AG10803 (cell line): ENCODE results near the gene SASH1.
A peak's percentile ranks its signal among the peaks of the same experiment; 100 is the strongest.

ENCODE experiments used
- DNase-seq: peaks from one replicate; pipeline ENCODE4 v3.0.0; 2010; ENCODE audit warnings: low read depth
- H3K4me3 ChIP-seq: 2 replicates; pipeline ENCODE4 v1.5.1; 2011; ENCODE audit warnings: mild to moderate bottlenecking, low read length, control low read depth
- TF ChIP-seq, protein P1 (sequence below): conservative IDR thresholded peaks from 2 replicates; pipeline ENCODE4 v1.5.1; 2011; ENCODE audit warnings: mild to moderate bottlenecking, low read length, control low read depth, inconsistent platforms

The SASH1 gene

DNA sequence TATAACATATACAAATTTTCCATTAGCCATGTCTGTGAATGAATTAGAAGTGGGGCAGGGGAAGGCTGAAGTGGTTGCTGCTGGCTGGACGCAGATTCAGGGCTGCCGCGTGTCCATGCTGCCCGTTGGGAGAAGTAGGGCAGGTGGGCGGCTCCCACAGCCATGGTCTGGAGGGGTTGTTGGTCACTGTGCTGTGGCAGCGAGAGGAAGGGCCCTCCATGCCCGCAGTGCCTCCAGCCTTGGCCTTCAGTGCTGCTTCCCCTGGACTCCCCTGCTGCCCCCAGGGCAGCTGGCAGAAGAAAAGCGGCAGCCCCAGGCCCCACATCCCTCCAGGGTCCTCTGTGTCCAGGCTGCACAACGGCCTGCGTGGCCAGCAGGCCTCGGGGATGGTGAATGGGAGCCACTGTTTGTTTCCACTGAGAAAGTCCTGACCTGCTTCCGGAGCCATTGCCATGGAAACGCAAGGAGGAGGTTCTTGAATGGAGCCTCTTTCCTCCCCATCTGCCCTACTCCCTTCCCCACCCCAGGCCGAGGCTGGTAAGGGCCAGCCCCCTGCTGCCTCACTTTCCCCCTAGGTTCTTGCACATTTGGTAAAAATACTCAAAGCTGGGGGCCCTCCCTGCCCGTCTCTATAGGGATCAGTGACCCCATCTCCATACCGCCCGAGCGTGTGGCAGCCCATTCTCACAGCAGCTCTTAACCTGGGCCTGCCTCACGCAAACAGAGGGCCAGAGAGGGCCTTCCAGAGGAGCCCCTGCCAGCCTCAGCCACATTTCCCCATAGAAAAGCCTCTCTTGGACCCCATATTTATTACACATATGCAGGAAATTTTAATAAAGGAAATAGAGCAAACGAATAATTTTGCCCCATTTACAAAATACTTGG, 113.3 kb downstream of the SASH1 start:
- no peak for DNase-seq
- H3K4me3 ChIP-seq: no peak overlapping the region
- TF ChIP-seq, protein P1, sequence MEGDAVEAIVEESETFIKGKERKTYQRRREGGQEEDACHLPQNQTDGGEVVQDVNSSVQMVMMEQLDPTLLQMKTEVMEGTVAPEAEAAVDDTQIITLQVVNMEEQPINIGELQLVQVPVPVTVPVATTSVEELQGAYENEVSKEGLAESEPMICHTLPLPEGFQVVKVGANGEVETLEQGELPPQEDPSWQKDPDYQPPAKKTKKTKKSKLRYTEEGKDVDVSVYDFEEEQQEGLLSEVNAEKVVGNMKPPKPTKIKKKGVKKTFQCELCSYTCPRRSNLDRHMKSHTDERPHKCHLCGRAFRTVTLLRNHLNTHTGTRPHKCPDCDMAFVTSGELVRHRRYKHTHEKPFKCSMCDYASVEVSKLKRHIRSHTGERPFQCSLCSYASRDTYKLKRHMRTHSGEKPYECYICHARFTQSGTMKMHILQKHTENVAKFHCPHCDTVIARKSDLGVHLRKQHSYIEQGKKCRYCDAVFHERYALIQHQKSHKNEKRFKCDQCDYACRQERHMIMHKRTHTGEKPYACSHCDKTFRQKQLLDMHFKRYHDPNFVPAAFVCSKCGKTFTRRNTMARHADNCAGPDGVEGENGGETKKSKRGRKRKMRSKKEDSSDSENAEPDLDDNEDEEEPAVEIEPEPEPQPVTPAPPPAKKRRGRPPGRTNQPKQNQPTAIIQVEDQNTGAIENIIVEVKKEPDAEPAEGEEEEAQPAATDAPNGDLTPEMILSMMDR: no peak

DNA sequence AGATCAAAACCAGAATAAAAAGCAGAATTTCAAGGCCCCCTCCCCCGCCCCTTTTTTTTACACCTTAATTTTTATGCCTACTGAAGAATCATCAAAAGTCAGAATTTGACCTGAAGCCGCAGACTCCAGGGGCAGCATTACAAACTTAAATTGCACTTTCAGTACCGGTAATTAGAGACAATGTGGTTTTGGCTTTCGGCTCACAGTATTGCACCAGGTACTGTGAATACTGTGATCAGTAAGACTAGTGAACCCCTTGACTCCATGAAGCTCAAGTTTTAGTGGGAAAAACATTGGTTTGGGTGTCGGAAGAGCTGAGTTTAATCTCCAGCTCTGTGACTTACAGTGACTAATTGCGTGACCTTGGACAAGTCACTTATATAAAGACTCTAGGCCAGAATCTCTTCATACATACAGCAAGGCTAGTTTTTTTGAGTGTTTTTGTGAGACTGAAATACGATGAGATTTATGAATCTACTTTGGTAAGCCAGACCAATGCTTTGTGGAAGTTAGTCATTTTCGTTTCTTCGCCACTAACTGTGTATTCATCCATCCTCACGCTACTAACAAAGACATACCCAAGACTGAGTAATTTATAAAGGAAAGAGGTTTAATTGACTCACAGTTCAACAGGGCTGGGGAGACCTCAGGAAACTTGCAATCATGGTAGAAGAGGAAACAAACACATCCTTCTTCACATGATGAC, 114.7 kb downstream of the SASH1 start:
- peak; percentile 63 for DNase-seq
- H3K4me3 ChIP-seq: no peak overlapping the region
- TF ChIP-seq, protein P1: no peak

DNA sequence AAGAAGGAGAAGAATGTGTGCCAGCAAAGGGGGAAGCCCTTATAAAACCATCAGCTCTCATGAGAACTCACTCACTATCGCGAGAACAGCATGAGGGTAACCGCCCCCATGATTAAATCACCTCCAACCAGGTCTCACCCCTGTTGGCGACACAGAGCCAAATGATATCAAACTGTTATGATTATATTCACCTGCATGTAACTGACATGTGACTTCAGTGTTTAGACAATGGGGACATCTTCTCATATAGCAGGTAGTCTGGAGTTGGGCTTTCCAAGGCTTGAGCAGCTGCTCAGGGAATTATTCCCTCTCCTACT, 115.2 kb downstream of the SASH1 start:
- no peak for DNase-seq
- TF ChIP-seq, protein P1: no peak
- no peak overlapping the region for H3K4me3 ChIP-seq

DNA sequence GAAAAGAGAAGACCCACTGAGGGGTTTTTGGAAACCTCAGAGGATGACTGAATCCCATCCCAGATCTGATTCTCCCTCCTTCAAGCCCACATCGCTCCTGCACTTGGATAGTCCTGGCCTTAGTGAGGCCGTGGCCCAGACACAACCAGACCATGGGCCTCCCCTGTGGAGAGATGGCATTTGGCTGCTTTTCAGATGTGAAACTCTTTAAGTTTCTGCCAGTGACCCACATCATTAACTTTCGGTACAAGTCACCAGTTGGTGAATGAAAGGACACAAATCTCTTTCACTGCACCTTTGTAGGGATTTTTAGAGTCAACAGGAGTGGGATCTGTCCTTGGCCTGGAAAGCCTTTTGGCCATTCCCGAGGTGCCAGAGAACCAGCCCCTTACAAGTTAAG, 116.6 kb downstream of the SASH1 start:
- TF ChIP-seq, protein P1: no peak
- H3K4me3 ChIP-seq: no peak overlapping the region
- no peak for DNase-seq

DNA sequence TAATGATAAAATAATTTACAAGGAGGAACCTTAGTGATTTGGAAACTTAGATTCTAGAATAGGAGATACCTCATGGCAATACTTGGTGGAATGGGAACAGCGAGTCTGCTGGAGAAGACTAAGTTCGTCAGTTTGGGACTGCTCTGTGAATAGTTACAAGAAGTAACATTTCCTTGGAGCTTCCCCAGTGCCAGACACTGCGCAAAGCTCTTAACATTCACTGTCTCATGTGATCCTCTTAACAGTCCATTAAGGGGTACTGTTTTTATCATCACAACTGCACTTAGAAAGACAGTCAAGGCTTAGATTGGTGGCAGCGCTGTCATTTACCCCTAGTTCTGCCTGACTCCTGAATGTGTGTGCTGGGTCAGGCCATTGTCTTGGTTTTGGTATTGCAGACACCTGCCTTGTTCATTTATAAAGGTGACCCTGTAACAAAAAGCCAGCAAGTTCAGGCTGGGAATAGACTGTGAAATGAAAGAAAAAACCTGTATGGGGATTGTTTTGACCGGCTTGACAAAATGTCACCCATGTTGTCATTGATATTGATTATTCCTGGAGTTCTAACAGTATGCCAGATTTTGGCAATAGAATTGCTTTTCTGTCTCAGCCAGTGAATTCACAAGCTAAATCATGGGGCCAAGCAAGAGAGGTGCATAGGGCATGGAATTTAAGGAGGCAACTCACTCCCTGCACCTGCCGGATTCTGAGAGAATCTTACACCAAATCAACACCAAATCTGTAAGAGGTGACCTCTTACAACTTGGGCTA, 118.4 kb downstream of the SASH1 start:
- DNase-seq: no peak

DNA sequence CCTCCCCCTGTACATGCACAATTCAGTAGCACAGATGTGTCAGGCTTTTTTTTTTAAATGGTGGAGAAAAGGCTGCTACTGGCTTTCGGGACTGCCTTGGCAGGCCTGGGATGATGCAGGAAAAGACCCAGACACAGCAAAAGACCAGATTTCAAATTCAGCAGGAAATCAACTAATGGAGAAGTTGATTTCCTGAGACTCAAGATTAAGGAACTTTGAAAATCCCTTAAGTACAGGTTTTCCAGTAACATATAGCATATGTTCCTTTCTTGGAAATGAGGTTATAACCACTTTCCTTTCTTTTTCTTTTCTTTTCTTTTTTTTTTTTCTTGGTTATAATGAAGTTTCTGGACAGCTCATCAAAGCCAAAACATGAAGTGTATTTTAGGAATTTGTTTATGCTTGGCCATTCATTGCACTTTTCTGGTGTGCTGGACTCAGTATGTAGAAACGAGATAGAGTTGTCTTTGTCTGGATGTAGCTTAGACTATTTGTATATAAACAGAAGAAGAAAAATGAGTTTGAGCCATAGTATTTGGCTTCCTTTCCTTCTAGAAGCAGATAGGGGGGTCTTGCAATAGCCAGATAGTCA, 119.4 kb downstream of the SASH1 start:
- DNase-seq: peak; percentile 62
- no peak overlapping the region for H3K4me3 ChIP-seq
- TF ChIP-seq, protein P1: no peak

More for the DNA sequence above, 118.4 kb downstream of the SASH1 start:
- no peak overlapping the region for H3K4me3 ChIP-seq
- TF ChIP-seq, protein P1: no peak
